GM12873 (cell line): Measurements from ENCODE around the gene METTL21A.

ENCODE experiments used
- TF ChIP-seq, protein P1 (sequence below): IDR thresholded peaks from 2 replicates; pipeline ENCODE4 v1.5.1; 2012; ENCODE audit warnings: low read depth, mild to moderate bottlenecking, moderate library complexity, low read length, control low read depth; ENCODE audit not compliant: insufficient read depth; ENCODE audit errors: missing control alignments

Gene METTL21A

GRCh38 chr2:207584952-207585351 is 40.2 kb downstream of the METTL21A start:
- TF ChIP-seq, protein P1, sequence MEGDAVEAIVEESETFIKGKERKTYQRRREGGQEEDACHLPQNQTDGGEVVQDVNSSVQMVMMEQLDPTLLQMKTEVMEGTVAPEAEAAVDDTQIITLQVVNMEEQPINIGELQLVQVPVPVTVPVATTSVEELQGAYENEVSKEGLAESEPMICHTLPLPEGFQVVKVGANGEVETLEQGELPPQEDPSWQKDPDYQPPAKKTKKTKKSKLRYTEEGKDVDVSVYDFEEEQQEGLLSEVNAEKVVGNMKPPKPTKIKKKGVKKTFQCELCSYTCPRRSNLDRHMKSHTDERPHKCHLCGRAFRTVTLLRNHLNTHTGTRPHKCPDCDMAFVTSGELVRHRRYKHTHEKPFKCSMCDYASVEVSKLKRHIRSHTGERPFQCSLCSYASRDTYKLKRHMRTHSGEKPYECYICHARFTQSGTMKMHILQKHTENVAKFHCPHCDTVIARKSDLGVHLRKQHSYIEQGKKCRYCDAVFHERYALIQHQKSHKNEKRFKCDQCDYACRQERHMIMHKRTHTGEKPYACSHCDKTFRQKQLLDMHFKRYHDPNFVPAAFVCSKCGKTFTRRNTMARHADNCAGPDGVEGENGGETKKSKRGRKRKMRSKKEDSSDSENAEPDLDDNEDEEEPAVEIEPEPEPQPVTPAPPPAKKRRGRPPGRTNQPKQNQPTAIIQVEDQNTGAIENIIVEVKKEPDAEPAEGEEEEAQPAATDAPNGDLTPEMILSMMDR: no peak

GRCh38 chr2:207571370-207571769 is 53.8 kb downstream of the METTL21A start:
- TF ChIP-seq, protein P1: no peak

DNA sequence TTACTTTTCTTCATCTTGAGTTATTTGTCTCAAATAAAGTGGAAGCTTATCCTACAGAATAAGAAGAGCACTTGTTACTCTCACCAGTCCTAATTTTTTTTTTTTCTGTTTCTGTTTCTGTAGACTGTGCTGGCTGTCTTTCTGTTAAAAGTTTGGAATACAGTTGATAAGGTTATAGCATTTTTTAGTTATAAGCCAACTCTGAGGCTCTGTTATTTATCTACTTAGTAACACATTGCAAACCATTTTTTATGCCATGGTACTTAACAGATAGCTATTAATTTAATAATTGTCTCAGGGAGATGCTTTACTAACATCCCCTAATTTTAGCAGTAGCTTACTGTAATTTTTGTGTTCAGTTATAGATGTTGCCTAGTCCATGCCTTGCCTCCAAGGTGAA is 57.5 kb downstream of the METTL21A start:
- TF ChIP-seq, protein P1: no peak

DNA sequence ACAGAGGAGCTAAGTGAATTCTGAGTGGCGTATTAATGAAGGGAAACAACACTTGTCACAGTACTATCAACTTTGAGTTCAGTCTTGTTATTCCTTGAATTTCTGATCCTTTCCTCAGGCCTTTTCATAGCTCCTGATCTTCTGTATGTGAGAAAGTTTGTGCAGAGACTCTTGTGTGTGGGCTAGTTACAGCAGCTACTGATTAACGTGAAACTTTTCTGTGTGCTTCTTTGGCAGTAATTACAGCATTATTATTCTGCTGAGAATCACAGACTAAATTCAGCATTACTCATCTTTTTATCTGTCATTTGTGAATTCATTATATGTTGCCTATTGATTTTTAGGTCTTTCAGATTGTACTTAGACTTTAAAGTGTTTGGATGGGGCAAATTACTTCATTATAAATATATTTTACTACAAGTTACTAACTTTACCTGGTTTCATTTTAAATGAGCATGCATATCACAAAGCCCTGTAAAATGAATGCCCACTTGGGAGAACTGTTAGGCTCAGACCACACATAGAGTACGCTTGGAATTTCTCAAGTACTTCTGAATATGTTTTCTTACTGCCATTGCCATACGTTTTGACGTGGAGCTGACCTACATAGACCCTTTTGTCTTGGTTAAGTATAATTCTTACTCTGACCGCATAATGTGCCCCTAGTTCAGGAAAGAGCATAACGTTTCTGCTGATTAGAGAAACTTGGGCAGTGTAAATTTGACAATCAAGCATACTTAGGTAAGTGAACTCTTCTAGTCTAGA is 59.3 kb downstream of the METTL21A start:
- TF ChIP-seq, protein P1: no peak
